Measurements from ENCODE around the gene SLC1A4.

- no peak for TF ChIP-seq CTCF (IDR thresholded peaks at IDR 0.05; ENCODE audit: insufficient read depth, low read depth, low read length)
- no peak for TF ChIP-seq EZH2 (IDR thresholded peaks at IDR 0.05; ENCODE audit: insufficient read depth, low read length)
Observed at GRCh38 chr2:64945973-64946768, 43.0 kb upstream of the SLC1A4 start.
